ENCODE results near the gene GGA2.

GGA2 gene

GRCh38 chr16:23509782-23510163 lies 521 bp downstream of the GGA2 start:
- Histone ChIP-seq H3K4me3 (ENCODE audit: insufficient read depth, low read length, poor library complexity, severe bottlenecking) (peak overlapping the region; percentile 80), H2AFZ (ENCODE audit: low read depth, low read length, severe bottlenecking) (no peak overlapping the region), H3K9me3 (ENCODE audit: insufficient read depth, low read length) (no peaks in the 10 kb centered on the region), H3K36me3 (ENCODE audit: low read length) (peaks cover 7% of the 10 kb centered on the region; the same call in 1 of the 2 replicates), H3K27me3 (ENCODE audit: low read length) (no peaks in the 10 kb centered on the region), H3F3A (ENCODE audit: insufficient read depth) (peaks cover 32% of the 10 kb centered on the region), H3K79me2 (ENCODE audit: insufficient read depth, low read length) (peaks cover 59% of the 10 kb centered on the region), H3K27ac (ENCODE audit: low read depth, low read length) (peak overlapping the region; percentile 75), H3K9ac (ENCODE audit: low read length) (peak overlapping the region; percentile 82), H3K4me2 (ENCODE audit: low read depth, low read length, poor library complexity, severe bottlenecking) (peak overlapping the region; percentile 80), H4K20me1 (ENCODE audit: low read depth, low read length) (peaks cover 24% of the 10 kb centered on the region; the same call in 1 of the 2 replicates), H3K9me2 (replicated peaks; ENCODE audit: insufficient read depth, low read length) (no peaks in the 10 kb centered on the region)
- no peak for TF ChIP-seq CTCF (IDR thresholded peaks at IDR 0.05; ENCODE audit: insufficient read depth, low read length, poor library complexity, severe bottlenecking)
- no peak for TF ChIP-seq EZH2phosphoT487 (conservative IDR thresholded peaks at IDR 0.05; ENCODE audit: low read length)

GRCh38 chr16:23509441-23509754 lies 896 bp downstream of the GGA2 start:
- Histone ChIP-seq H3K9me3 (ENCODE audit: insufficient read depth, low read length) (no peaks in the 10 kb centered on the region), H3K4me2 (ENCODE audit: low read depth, low read length, poor library complexity, severe bottlenecking) (peak overlapping the region; percentile 80), H3F3A (ENCODE audit: insufficient read depth) (peaks cover 31% of the 10 kb centered on the region), H4K20me1 (ENCODE audit: low read depth, low read length) (peaks cover 24% of the 10 kb centered on the region; the same call in 1 of the 2 replicates), H3K36me3 (ENCODE audit: low read length) (peaks cover 7% of the 10 kb centered on the region; the same call in 1 of the 2 replicates), H3K27me3 (ENCODE audit: low read length) (no peaks in the 10 kb centered on the region), H3K27ac (ENCODE audit: low read depth, low read length) (peak overlapping the region; percentile 75), H3K9me2 (replicated peaks; ENCODE audit: insufficient read depth, low read length) (no peaks in the 10 kb centered on the region), H2AFZ (ENCODE audit: low read depth, low read length, severe bottlenecking) (no peak overlapping the region), H3K9ac (ENCODE audit: low read length) (peak overlapping the region; percentile 82), H3K79me2 (ENCODE audit: insufficient read depth, low read length) (peaks cover 63% of the 10 kb centered on the region), H3K4me3 (ENCODE audit: insufficient read depth, low read length, poor library complexity, severe bottlenecking) (peak overlapping the region; percentile 80)
- no peak for TF ChIP-seq CTCF (IDR thresholded peaks at IDR 0.05; ENCODE audit: insufficient read depth, low read length, poor library complexity, severe bottlenecking)
- no peak for TF ChIP-seq EZH2phosphoT487 (conservative IDR thresholded peaks at IDR 0.05; ENCODE audit: low read length)

GRCh38 chr16:23508589-23509440 lies 1.5 kb downstream of the GGA2 start:
- H3K36me3 ChIP-seq (ENCODE audit: low read length), result peaks cover 7% of the 10 kb centered on the region; the same call in 1 of the 2 replicates
- H3K4me2 ChIP-seq (ENCODE audit: low read depth, low read length, poor library complexity, severe bottlenecking), result peak overlapping the region; percentile 80
- H3K9me2 ChIP-seq (replicated peaks; ENCODE audit: insufficient read depth, low read length), result no peaks in the 10 kb centered on the region
- no peaks in the 10 kb centered on the region for H3K27me3 ChIP-seq (ENCODE audit: low read length)
- H4K20me1 ChIP-seq (ENCODE audit: low read depth, low read length), result peaks cover 24% of the 10 kb centered on the region; the same call in 1 of the 2 replicates
- peak overlapping the region; percentile 82 for H3K9ac ChIP-seq (ENCODE audit: low read length)
- H3K4me3 ChIP-seq (ENCODE audit: insufficient read depth, low read length, poor library complexity, severe bottlenecking), result peak overlapping the region; percentile 80
- peak overlapping the region; percentile 75 for H3K27ac ChIP-seq (ENCODE audit: low read depth, low read length)
- no peak overlapping the region for H2AFZ ChIP-seq (ENCODE audit: low read depth, low read length, severe bottlenecking)
- TF ChIP-seq CTCF (IDR thresholded peaks at IDR 0.05; ENCODE audit: insufficient read depth, low read length, poor library complexity, severe bottlenecking) (no peak), EZH2phosphoT487 (conservative IDR thresholded peaks at IDR 0.05; ENCODE audit: low read length) (no peak)
- H3K9me3 ChIP-seq (ENCODE audit: insufficient read depth, low read length), result no peaks in the 10 kb centered on the region
- peaks cover 69% of the 10 kb centered on the region for H3K79me2 ChIP-seq (ENCODE audit: insufficient read depth, low read length)
- peaks cover 31% of the 10 kb centered on the region for H3F3A ChIP-seq (ENCODE audit: insufficient read depth)

Measured in SU-DHL-6 (cell line).